Activated T-cell treated with anti-CD3 and anti-CD28 coated beads, Interleukin-2, amount 50 U/mL, for 48 hours (primary cell): Measurements from ENCODE around the gene TMEM252.

Experiments used
- DNase-seq, 2 experiments: peaks; one replicate each; pipeline ENCODE4 v3.0.0-alpha.2; 2020

The TMEM252 gene

GRCh38 chr9:68495247-68495646 lies 45.4 kb downstream of the TMEM252 start:
- no peak for DNase-seq

GRCh38 chr9:68493958-68494577 lies 46.6 kb downstream of the TMEM252 start:
- DNase-seq = no peak

DNA sequence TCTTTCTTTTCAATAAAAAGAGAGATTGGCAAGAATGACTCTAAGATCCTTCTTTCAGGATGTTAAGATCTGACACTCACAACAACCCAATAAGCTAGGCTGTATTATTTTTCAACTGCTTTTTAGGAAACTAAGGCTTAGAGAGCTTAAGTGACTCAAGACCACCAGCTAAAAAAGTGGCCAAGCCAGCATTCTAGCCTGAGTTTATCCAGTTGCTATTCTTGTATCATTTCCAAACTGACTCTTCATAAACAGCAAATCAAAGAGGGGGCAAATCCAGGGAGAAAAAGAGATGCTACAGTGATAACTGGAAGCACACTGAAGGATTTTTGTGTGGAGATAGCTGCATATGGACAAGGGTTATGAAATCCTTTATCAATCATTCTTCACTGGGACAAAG lies 47.1 kb downstream of the TMEM252 start:
- DNase-seq = no peak

DNA sequence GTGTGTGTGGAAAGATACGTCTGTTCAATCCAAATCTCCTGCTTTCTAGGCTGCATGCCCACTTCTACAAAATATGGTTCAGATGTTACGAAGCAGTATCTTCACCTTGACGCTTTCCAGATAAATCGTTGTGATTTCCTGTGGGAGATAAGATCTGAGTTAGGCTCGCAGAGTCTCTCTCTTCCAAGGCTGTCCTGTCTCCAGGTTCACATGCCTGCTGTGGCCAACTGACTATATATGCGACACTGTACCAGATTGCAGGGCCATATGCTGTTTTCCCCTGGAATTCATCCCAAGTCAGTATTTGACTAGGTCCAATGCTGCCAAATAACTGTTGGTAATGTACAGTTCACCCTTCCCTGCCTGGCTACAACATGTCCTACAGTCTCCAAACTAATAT lies 47.9 kb downstream of the TMEM252 start:
- no peak for DNase-seq

DNA sequence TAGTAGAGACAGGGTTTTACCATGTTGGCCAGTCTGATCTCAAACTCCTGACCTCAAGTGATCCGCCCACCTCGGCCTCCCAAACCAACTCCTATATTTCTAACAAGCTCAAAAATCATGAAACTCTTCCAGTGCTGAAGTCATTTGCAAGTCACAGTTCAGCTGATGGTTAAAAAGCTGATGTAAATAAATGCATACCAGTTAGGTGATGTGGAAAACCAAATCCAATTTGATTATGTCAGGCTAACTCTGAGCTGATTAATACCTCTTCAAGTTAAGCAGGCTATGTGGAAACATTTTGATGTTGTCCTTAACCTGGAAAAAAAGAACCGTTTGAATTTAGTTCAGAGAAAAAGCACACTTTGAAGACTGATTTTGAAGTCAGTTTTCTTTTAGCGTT lies 51.0 kb downstream of the TMEM252 start:
- no peak for DNase-seq

GRCh38 chr9:68488126-68488525 lies 52.6 kb downstream of the TMEM252 start:
- DNase-seq = no peak
